ENCODE data around the gene OR4X2.
A peak's percentile ranks its signal among the peaks of the same experiment; 100 is the strongest.
"Not testable (repeated sequence)": the region's sequence is repeated elsewhere in the genome, so short reads cannot be mapped to it uniquely, and the experiment has no call there.

Gene OR4X2

GRCh38 chr11:48244804-48245203, at the start of gene OR4X2:
OR4X2 (plus strand) TSS chr11:48245104; CDS start chr11:48245104, 0 bp downstream.
- no peak for DNase-seq (ENCODE audit: low spot score)

DNA sequence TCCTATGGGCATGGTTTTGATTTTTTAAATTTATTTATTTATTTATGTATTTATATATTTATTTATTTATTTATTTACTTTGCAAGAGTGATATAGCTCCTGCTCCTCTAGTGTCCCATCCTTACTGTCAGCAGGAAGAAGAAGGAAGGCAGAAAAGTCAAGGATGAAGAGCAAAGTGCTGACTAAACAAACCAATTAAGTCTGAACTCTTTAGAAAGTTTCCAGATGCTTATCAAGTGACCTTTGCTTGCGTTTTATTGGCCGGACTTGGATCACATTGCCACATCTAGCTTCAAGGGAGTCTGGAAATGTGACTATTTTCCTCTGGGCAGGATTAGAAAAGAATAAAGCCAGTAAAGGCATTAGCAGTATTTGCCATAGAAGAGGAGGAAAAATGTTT, 37.0 kb upstream of the OR4X2 start:
- no peak for DNase-seq (ENCODE audit: low spot score)

- peak; percentile 33 for DNase-seq (ENCODE audit: low spot score)
These were observed 34.9 kb upstream of the OR4X2 start for GRCh38 chr11:48210052-48210451.

GRCh38 chr11:48216510-48216909, 28.4 kb upstream of the OR4X2 start, which contains the start of gene OR4B1:
OR4B1 (plus strand) TSS chr11:48216810; CDS start chr11:48216810, 0 bp downstream.
- DNase-seq (ENCODE audit: low spot score): no peak

- no peak for DNase-seq (ENCODE audit: low spot score)
These were observed 16.1 kb upstream of the OR4X2 start for GRCh38 chr11:48228761-48229160.

DNA sequence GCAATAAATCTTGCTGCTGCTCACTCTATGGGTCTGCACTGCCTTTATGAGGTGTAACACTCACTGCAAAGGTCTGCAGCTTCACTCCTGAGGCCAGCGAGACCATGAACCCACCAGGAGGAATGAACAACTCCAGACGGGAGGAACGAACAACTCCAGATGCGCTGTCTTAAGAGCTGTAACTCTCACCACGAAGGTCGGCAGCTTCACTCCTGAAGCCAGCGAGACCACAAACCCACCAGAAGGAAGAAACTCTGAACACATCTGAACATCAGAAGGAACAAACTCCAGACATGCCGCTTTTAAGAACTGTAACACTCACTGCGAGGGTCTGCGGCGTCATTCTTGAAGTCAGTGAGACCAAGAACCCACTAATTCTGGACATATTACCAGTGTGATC, 14.8 kb upstream of the OR4X2 start:
- not testable (repeated sequence) for DNase-seq (ENCODE audit: low spot score)

- DNase-seq (ENCODE audit: low spot score): no peak
These were observed 7.2 kb upstream of the OR4X2 start for GRCh38 chr11:48237727-48238126.

DNA sequence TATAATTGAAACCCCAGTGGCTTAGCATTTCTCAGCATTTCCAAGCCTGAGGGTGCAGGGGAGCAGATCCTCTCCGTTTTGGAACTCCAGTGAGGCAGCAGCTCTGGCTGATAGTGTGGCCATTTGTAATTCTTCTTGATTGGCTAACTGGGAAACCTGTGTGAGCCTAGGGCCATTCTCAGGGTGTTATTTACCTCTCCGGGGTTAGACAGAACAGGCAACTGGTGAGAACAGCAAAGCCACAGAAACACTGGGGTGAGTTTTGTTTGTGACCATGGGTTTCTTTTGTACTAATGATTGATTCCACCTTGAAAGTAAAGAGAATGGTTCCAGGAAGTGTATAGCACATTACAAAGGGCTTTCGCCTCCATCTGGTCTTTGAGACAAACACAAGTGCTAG, 2.4 kb upstream of the OR4X2 start:
- no peak for DNase-seq (ENCODE audit: low spot score)

DNA sequence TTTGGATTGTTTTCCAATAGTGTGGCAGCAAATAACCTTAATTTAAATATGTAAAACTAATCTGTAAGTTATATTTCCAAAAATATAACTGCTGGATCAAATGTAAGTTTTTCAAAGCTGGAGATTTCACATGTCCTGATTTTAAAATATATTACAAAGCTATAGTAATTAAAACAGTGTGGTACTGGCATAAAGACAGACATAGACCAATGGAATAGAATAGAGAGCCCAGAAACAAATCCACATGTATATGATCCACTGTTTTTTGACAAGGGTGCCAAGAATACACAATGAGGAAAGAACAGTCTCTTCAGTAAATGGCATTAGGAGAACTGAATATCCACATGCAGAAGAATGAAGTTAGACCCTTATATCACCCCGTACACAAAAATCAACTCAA, 4.0 kb downstream of the OR4X2 start:
- no peak for DNase-seq (ENCODE audit: low spot score)

DNA sequence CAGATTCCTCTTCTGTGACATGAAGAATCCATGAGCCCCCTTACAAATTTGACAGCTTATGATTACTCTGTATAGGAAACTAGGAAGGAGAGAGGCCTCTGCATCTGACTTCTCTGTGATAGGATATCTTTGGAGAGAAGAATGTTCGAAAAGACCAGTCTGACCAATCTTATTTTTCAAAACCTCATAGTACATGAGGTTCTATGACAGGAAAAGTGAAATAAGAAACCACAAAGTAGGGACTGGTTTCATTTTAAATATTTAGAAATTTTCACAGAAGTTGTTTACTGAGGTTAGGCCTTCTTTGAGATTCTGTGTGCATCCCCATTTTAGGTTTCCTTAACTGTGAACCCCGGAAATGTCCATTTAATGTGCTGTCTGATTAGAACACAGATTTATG, 16.7 kb downstream of the OR4X2 start:
- no peak for DNase-seq (ENCODE audit: low spot score)

DNA sequence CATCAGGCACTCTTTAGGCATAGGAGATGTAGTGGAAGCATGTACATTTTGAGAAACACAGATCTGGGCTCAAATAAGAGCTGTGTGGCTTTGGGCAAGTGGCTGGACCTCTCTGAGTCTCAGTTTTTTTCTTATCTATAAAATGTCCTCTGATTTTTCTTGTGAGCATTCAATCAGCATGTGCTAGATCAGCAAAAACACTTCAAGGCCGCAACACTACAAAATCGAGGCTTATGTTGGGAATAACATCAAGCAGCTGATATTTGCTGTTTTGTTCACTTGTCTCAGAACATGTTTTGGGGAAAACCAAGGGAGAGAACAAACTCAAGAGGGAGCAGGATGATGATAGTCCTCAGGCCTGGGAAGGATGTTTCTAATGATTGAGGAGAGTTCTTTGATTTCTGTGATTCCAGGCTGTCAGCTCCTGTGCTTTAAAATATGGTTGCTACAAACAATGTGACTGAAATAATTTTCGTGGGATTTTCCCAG, 18.6 kb downstream of the OR4X2 start, which contains the start of gene OR4X1:
Gene OR4X1 (plus strand): TSS at position 439 of the 489 bp plus-strand sequence. CDS start 0 bp downstream, at position 439.
- no peak for DNase-seq (ENCODE audit: low spot score)

DNA sequence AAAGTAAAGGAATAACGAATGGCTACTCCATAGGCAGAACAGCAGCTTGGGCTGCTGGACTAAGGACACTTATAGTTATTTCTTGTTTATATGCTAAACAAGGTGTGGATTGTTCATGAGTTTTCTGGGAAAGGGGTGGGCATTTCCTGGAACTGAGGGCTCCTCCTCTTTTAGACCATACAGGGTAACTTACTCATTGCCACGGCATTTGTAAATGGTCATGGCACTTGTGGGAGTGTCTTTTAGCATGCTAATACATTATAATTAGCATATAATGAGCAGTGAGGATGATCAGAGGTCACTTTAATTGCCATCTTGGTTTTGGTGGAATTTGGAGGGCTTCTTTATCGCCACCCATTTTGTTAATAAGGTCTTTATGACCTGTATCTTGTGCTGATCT, 25.7 kb downstream of the OR4X2 start:
- no peak for DNase-seq (ENCODE audit: low spot score)

DNA sequence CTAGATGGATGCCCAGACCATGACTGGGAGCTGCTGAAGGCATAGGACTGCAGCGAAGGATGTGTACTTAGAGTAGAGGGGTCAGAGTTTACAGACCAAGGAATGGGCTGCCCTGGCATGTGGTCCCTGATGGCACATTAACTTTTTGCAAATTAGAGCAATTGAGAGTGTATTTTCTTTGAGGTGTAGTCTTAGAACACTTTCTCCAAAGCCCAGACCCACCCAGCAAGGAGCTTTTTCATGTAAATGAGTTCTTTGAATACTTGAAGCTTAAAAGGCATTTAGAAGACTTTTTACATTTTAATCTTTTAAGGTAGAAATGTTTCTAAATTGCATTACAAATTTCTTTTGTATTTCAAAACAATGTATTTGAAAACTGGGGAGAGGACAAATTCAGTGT, 27.7 kb downstream of the OR4X2 start:
- DNase-seq (ENCODE audit: low spot score): no peak
